ENCODE measurements around the gene CTDSP2. TPM values are rescaled to one million over a fixed set of nuclear protein-coding genes. Genes with fewer than 3 reads are reported as not detected.

CTDSP2 gene
- total RNA-seq, 1 donor from 2014 or later = 82.6 TPM

DNA sequence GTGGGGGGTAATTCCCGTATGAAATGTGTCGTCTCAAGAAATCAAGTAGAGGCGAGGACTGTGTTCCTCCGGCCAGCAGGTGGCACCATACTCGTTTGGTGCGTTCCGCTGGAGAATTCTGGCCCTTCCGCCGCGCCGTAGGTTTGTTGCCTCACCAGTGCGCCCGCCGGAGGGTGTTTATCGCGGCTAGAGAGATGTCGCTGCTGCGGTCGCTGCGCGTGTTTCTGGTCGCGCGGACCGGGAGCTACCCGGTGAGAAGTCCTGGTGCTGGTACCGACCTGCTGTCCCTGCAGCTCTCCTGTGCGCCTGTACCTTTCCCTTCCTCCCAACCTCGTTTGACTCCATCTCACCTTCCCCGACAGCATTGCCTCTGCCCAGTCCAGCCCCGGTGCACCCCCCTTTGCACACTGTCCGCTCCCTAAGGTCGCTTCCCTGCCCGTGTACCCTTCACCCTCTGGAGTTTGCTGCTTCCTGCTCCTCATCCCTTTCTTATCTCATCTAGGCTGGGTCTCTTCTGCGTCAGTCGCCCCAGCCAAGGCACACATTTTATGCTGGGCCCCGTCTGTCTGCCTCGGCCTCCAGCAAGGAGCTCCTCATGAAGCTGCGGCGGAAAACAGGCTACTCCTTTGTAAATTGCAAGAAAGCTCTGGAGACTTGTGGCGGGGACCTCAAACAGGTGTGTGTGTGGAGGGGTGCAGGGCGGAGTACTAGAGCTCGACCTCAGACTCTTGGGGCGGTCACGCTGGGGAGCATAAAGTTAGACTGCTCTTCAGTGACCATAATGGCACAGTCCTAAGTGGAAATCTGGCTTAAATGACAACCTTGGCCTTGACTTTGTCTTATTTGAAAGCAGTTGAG lies 63.7 kb downstream of the CTDSP2 start, which contains the start of gene TSFM:
Gene TSFM, plus strand, starts transcription at position 180 of the 858 bp plus-strand sequence. Its CDS starts 15 bp downstream, at position 195.
- intact Hi-C loops (cut with micrococcal nuclease) = no loop called here
- Histone ChIP-seq H3K27ac (replicated peaks) (peak within 1 kb of the TSS; percentile 81), H3K27me3 (ENCODE audit: low read depth) (no peaks in the 10 kb centered on the region), H3K9me3 (replicated peaks) (no peaks in the 10 kb centered on the region), H3K4me3 (peak within 1 kb of the TSS; percentile 96), H3K36me3 (peaks cover 35% of the 10 kb centered on the region), H3K4me1 (peaks cover 21% of the 10 kb centered on the region)
- TF ChIP-seq, protein P1, sequence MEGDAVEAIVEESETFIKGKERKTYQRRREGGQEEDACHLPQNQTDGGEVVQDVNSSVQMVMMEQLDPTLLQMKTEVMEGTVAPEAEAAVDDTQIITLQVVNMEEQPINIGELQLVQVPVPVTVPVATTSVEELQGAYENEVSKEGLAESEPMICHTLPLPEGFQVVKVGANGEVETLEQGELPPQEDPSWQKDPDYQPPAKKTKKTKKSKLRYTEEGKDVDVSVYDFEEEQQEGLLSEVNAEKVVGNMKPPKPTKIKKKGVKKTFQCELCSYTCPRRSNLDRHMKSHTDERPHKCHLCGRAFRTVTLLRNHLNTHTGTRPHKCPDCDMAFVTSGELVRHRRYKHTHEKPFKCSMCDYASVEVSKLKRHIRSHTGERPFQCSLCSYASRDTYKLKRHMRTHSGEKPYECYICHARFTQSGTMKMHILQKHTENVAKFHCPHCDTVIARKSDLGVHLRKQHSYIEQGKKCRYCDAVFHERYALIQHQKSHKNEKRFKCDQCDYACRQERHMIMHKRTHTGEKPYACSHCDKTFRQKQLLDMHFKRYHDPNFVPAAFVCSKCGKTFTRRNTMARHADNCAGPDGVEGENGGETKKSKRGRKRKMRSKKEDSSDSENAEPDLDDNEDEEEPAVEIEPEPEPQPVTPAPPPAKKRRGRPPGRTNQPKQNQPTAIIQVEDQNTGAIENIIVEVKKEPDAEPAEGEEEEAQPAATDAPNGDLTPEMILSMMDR (IDR thresholded peaks at IDR 0.05; ENCODE audit: borderline replicate concordance) = peak; percentile 96
- peak; percentile 98 for DNase-seq

DNA sequence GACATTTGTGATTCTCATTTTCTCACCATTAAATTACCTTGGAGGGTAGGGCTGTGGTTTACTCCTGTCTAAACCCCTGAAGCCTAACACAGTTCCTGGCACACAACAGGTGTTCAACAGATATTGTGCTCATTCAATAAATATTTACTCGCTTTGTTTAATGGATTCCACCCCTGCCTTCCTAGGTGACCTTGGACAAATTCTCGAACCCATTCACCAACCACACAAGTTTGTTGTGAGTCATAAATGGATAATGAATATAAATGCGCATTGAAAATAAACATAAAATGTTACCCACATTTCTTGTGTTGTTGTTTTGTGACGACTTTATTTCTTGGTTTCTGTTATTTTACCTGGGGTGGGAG lies 64.3 kb downstream of the CTDSP2 start:
- Histone ChIP-seq H3K4me3 (peak overlapping the region; percentile 96), H3K9me3 (replicated peaks) (no peaks in the 10 kb centered on the region), H3K36me3 (peaks cover 28% of the 10 kb centered on the region), H3K27me3 (ENCODE audit: low read depth) (no peaks in the 10 kb centered on the region), H3K4me1 (peaks cover 21% of the 10 kb centered on the region), H3K27ac (replicated peaks) (peak overlapping the region; percentile 81)
- intact Hi-C loops (cut with micrococcal nuclease) = no loop called here
- no peak for DNase-seq
- TF ChIP-seq, protein P1 (IDR thresholded peaks at IDR 0.05; ENCODE audit: borderline replicate concordance) = no peak

DNA sequence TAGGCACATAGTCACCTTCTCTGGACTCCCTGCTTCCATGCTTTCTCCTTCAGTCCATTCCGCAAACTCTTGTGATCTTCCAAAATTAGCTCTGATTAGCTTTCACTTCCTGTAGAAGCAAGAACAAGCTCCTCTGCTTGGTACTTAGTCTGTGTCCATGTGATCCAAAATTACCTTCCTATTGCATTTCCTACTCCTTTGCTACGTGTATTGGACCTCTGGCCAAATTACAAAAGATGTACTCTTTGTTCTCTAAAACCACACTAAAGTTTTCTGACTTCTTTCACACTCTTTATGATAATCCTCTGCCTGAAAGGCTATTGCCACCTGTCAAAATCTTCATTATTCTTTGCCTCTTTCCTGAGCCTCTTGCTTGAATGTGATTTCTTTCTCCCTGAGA lies 64.7 kb downstream of the CTDSP2 start:
- no peak for DNase-seq
- Histone ChIP-seq H3K9me3 (replicated peaks) (no peaks in the 10 kb centered on the region), H3K4me1 (peaks cover 21% of the 10 kb centered on the region), H3K36me3 (peaks cover 24% of the 10 kb centered on the region), H3K27me3 (ENCODE audit: low read depth) (no peaks in the 10 kb centered on the region), H3K27ac (replicated peaks) (no peak overlapping the region), H3K4me3 (no peak overlapping the region)
- TF ChIP-seq, protein P1 (IDR thresholded peaks at IDR 0.05; ENCODE audit: borderline replicate concordance) = no peak
- intact Hi-C loops (cut with micrococcal nuclease) = no loop called here

DNA sequence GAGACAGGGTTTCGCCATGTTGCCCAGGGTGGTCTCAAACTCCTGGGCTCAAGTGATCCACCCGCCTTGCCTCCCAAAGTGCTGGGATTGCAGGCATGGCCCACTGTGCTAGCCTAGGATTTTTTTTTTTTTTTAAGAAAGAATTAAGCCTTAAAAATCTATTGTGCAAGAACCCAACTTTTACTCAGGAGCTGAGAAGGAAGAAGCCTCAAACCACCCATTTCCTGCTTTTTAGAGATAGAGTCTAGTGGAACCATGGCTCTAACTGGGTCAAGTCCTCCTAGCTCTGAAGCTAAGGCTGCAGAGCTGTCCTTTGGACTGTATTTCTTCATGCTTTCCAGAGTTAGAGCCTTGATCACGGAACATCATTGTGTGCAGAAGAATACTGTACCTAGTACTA lies 65.3 kb downstream of the CTDSP2 start:
- no peak for DNase-seq
- Histone ChIP-seq H3K27ac (replicated peaks) (no peak overlapping the region), H3K27me3 (ENCODE audit: low read depth) (no peaks in the 10 kb centered on the region), H3K36me3 (peaks cover 19% of the 10 kb centered on the region), H3K9me3 (replicated peaks) (no peaks in the 10 kb centered on the region), H3K4me1 (peaks cover 21% of the 10 kb centered on the region), H3K4me3 (no peak overlapping the region)
- intact Hi-C loops (cut with micrococcal nuclease) = no loop called here
- TF ChIP-seq, protein P1 (IDR thresholded peaks at IDR 0.05; ENCODE audit: borderline replicate concordance) = no peak

DNA sequence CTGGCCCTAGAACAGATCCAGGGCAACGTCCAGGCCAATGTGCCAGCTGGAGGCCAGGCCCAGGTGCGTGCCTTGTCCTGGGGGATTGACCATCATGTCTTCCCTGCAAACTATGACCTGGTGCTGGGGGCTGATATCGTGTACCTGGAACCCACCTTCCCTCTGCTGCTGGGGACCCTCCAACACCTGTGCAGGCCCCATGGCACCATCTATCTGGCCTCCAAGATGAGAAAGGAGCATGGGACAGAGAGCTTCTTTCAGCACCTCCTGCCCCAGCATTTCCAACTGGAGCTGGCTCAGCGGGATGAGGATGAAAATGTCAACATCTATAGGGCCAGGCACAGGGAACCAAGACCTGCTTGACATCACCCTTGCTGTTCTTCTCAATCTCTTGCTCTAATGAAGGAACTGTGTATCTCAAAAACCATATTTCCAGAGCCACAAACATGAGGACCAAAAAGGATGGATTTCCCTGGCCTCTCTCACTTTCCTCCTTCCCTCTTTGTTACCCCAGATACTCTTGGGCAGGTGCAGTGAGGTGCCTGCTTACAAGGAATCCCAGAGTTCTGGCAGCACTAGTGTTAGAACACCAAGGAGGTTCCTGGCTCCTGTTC lies 66.1 kb downstream of the CTDSP2 start:
- H3K4me1 ChIP-seq = peaks cover 21% of the 10 kb centered on the region
- DNase-seq = no peak
- intact Hi-C loops (cut with micrococcal nuclease) = no loop called here
- no peak overlapping the region for H3K4me3 ChIP-seq
- H3K9me3 ChIP-seq (replicated peaks) = no peaks in the 10 kb centered on the region
- no peaks in the 10 kb centered on the region for H3K27me3 ChIP-seq (ENCODE audit: low read depth)
- no peak overlapping the region for H3K27ac ChIP-seq (replicated peaks)
- H3K36me3 ChIP-seq = peaks cover 10% of the 10 kb centered on the region
- TF ChIP-seq, protein P1 (IDR thresholded peaks at IDR 0.05; ENCODE audit: borderline replicate concordance) = no peak
